Esophagus (tissue), 2 donors: Measurements from ENCODE around the gene TMEM132D. TPM values are rescaled to one million over a fixed set of nuclear protein-coding genes. Genes with fewer than 3 reads are reported as not detected.

ENCODE experiments used
- H3K27ac ChIP-seq, 2 donors: one replicate each; pipeline ENCODE4 v1.5.1; 2013; ENCODE audit warnings: low read depth in 2 of 2, mild to moderate bottlenecking in 2 of 2, inconsistent platforms in 1 of 2, low read length in 1 of 2, moderate library complexity in 1 of 2
- H3K27me3 ChIP-seq, 2 donors: one replicate each; pipeline ENCODE4 v1.6.1; 2013; ENCODE audit warnings: low read length in 2 of 2, control low read depth in 1 of 2, mild to moderate bottlenecking in 1 of 2; ENCODE audit not compliant: insufficient read depth in 2 of 2, control insufficient read depth in 1 of 2
- H3K36me3 ChIP-seq, 2 donors: one replicate each; pipeline ENCODE4 v1.6.1; 2013; ENCODE audit warnings: low read length in 1 of 2; ENCODE audit not compliant: control insufficient read depth in 2 of 2, insufficient read depth in 2 of 2
- H3K4me1 ChIP-seq, 2 donors: one replicate each; pipeline ENCODE4 v1.6.1; 2013; ENCODE audit warnings: low read length in 1 of 2; ENCODE audit not compliant: control insufficient read depth in 2 of 2, insufficient read depth in 2 of 2
- H3K4me3 ChIP-seq, 2 donors: one replicate each; pipeline ENCODE4 v1.5.1; 2013; ENCODE audit warnings: low read length in 2 of 2, mild to moderate bottlenecking in 2 of 2, low read depth in 1 of 2, moderate library complexity in 1 of 2
- H3K9me3 ChIP-seq, 2 donors: one replicate each; pipeline ENCODE4 v1.6.1; 2013; ENCODE audit warnings: mild to moderate bottlenecking in 2 of 2, low read depth in 1 of 2, low read length in 1 of 2, moderate library complexity in 1 of 2; ENCODE audit not compliant: control insufficient read depth in 2 of 2, insufficient read depth in 1 of 2
- WGBS, 2 donors: extraction: QIAGEN DNeasy Blood & Tissue Kit; methylation state at CpG; one replicate each; pipeline ENCODE4 v1.1.7; 2013; 5-methylcytosine and 5-hydroxymethylcytosine counted together
- polyA plus RNA-seq, 2 donors: library from polyadenylated mRNA; stranded (reverse); fragments of 200-250 nt; gene quantifications; one replicate each; pipeline ENCODE4 v1.2.3, GENCODE V29; 2013
- donor health status: healthy with polysubstance abuse.
- donor health status: Bipolar disorder and iron deficiency.

Gene TMEM132D
- polyA plus RNA-seq, 2 donors, result not detected

DNA sequence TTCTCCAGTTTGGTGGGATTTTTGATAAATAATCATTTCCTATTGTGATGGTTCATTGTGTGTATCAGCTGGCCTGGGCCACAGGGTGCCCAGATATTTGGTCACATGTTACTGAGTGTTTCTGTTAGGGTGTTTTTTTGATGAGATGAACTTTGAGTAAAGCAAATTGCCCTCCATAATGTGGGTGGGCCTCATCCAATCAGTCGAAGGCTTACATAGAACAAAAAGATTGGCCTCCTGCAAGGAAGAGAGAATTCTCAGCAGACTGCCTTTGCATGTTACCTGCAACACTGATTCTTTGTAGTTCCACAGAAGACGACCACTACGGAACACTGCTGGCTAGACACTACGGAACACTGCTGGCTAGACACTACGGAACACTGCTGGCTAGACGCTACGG, 609.0 kb downstream of the TMEM132D start:
- Histone ChIP-seq H3K27ac (no peak overlapping the region), H3K4me1 (no peaks in the 10 kb centered on the region), H3K36me3 (no peaks in the 10 kb centered on the region), H3K4me3 (no peak overlapping the region), H3K9me3 (peaks cover 4 to 9% of the 10 kb centered on the region in 2 donors), H3K27me3 (no peaks in the 10 kb centered on the region)
- 94 to 96% methylated on average over 7 of the region's 7 CpGs for WGBS, 2 donors

DNA sequence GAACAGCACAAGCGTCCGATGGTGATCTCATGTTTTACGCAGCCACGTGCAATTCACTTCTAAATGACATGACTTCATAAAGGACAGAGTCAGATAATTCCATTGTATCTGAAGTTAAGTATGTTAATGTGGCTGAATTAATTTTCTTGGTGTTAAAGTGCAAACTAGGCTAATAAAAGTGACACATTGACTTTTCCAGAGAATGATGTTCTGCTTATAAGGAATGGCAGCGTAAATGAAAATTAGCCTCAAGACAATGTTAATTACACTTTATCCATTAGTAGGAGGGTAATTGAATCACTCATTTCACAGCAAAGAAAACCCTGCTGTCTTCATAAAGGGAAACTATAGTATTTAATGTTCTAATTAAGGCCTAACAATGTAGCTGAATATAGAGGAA, 624.1 kb downstream of the TMEM132D start:
- H3K4me1 ChIP-seq, result no peaks in the 10 kb centered on the region
- no peak overlapping the region for H3K27ac ChIP-seq
- H3K36me3 ChIP-seq, result no peaks in the 10 kb centered on the region
- 88 to 92% methylated on average over 5 of the region's 5 CpGs for WGBS, 2 donors
- no peaks in the 10 kb centered on the region for H3K27me3 ChIP-seq
- no peak overlapping the region for H3K4me3 ChIP-seq
- H3K9me3 ChIP-seq, result peaks cover 3 to 7% of the 10 kb centered on the region in 2 donors

DNA sequence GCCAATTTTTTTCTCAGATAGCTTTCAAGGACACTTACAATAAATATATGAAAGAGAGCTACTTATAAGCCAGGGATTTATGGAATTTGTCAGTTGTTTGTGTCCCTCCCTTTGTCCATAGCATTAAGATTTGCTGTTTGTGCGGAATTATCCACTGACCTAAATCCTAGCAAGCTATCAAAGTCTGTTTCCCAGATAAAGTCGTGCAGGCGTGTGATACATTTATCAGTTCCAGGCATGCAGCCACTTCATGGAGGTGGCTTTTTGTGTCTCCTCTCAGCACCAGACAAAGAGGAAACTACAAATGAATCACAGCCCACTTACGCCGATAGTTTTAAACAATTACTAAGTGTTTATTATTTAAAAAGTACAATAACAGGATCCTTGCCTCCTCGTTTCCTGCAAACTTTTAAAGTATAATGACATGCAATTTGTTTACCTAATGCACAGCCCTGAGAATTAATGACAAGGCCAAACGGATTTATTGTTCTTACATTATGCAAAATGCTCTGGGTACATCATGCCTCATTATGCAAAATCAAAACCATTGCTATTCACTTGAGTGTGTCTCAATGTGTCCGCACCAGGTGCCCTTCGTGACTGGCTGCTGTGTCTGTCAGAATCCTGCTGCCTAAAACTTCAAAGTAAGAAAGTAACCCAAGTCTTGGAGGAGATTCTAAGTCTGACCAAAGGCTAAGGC, 627.3 kb downstream of the TMEM132D start:
- no peak overlapping the region for H3K4me3 ChIP-seq
- H3K36me3 ChIP-seq, result no peaks in the 10 kb centered on the region
- H3K27me3 ChIP-seq, result no peaks in the 10 kb centered on the region
- H3K9me3 ChIP-seq, result peaks cover 0 to 7% of the 10 kb centered on the region in 2 donors
- 28 to 29% methylated on average over 9 of the region's 9 CpGs for WGBS, 2 donors
- H3K27ac ChIP-seq, result no peak overlapping the region
- H3K4me1 ChIP-seq, result no peaks in the 10 kb centered on the region

DNA sequence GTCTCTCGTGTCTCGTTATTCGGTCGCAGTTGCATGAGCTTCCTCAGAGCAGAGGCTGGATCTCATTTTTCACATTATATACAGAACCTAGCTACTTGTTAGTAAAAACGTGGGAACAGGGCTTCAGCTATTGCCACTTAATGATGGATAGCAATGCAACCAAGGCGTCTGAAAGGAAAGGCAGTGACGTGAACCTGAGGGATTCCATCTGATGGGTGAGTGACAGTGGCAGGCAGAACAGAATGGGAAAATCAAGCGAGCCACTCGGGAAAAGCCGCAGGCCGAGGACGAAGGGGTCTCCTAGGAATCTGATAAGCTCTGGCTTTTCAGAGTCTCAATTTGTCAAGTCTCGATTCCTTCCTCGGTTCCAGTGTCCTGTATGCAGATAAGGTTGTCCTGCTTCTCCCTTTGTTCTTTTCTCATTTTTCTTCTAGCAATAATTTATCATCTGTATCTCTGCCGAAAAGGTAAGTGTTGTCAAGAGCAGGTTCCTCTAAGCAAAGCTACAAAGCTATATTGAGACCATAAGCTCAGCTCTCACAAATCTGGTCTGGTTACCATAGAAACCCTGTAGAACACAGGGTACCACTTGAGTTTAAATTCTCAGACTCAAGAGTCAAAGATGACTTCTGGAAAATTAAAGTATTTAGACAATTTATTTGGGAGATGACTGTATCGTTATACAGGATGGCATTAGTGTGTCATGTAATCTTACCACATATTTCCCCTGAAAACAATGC, 633.9 kb downstream of the TMEM132D start:
- no peaks in the 10 kb centered on the region for H3K27me3 ChIP-seq
- H3K27ac ChIP-seq, result no peak overlapping the region
- no peaks in the 10 kb centered on the region for H3K36me3 ChIP-seq
- H3K9me3 ChIP-seq, result peaks cover 2 to 7% of the 10 kb centered on the region in 2 donors
- H3K4me1 ChIP-seq, result no peaks in the 10 kb centered on the region
- H3K4me3 ChIP-seq, result no peak overlapping the region
- WGBS, 2 donors, result 66 to 72% methylated on average over 16 of the region's 16 CpGs

DNA sequence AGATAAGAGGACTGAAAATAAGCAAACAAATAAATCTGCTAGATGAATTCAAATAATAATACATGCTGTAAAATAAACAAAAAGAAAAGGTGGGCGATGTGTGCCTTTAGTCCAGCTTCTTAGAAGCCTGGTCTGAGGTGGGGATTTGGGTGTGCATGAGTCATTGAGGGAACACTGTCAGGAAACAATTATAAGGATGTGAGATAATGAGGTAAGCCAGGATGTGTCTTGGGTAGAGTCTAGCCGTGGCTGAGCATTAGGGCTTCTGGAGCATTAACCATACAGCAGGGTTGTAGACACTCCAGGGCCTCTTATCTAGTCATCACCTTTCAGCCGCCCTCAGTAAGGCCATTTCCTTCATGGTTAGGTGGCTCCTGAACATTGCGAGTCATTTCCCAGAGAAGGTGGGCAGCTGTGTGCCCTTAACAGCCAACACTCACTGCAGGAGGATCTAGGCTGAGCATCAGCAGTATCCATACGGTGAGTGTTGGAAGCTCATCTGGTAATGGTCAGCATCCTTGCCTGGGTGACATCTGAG, 645.0 kb downstream of the TMEM132D start:
- no peak overlapping the region for H3K4me3 ChIP-seq
- WGBS, 2 donors, result 73% methylated on average over 5 of the region's 5 CpGs
- H3K4me1 ChIP-seq, result no peaks in the 10 kb centered on the region
- H3K27me3 ChIP-seq, result no peaks in the 10 kb centered on the region
- H3K27ac ChIP-seq, result no peak overlapping the region
- peaks cover 0 to 4% of the 10 kb centered on the region in 2 donors for H3K9me3 ChIP-seq
- no peaks in the 10 kb centered on the region for H3K36me3 ChIP-seq

DNA sequence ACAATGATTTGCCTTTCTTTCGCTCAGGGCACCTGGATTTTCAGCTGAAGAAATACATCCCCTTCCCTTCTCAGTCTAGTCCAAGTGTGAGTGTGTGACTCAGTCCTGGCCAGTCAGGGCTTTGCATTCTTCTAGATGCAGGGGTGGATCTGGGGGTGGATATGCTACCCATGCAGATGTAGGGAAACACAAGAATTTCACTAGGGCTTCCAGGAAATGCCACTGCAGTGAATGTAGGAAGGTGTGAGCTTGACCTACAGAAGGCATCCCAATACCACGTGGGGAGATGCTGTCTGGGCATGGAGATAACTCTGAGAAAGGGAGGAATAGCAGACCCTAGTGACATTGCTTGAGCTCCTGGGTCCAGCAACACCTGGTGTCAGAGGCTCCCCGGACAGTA, 646.3 kb downstream of the TMEM132D start:
- Histone ChIP-seq H3K27ac (no peak overlapping the region), H3K27me3 (no peaks in the 10 kb centered on the region), H3K9me3 (no peaks in the 10 kb centered on the region), H3K4me1 (no peaks in the 10 kb centered on the region), H3K36me3 (no peaks in the 10 kb centered on the region), H3K4me3 (no peak overlapping the region)
- 75% methylated on average over 3 of the region's 3 CpGs for WGBS, 2 donors

DNA sequence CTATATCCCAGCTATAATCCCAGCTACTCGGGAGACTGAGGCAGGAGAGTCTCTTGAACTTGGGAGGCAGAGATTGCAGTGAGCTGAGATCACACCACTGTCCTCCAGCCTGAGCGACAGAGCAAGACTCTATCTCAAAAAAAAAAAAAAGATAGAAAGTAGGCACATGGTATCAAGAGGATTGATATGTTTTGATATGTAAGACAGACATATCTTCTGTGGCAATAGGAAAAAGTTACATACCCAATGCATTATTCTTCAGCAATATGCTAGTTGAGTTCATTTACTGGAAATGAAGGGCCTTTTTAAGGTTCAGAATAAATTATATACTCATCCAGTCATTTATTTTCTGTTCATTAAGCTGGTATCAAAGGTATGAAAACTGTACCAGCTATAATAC, 657.2 kb downstream of the TMEM132D start:
- Histone ChIP-seq H3K36me3 (no peaks in the 10 kb centered on the region), H3K9me3 (peaks cover 0 to 7% of the 10 kb centered on the region in 2 donors), H3K27me3 (no peaks in the 10 kb centered on the region), H3K4me3 (no peak overlapping the region), H3K4me1 (no peaks in the 10 kb centered on the region), H3K27ac (no peak overlapping the region)
- WGBS, 2 donors, result 72 to 83% methylated on average over 2 of the region's 2 CpGs

DNA sequence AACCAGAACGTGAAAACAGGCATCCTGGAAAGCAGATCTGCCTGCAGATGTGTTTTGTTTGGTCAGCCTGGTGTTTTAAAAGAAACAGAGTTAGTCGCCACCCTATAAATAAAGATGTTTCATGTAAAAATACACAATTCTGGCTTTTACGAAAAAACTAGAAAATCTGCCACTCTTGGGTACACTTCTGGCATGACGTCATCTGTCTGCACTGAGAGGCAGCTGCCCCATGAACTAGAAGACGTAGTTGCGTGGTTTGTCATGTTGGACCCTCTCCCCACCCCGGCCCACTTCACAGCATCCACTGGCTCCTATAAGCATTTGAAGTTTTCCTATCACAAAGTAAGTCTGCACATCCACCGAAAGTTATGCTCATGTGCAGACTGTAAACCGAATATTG, 658.1 kb downstream of the TMEM132D start:
- WGBS, 2 donors, result 77 to 80% methylated on average over 9 of the region's 9 CpGs
- no peak overlapping the region for H3K27ac ChIP-seq
- no peaks in the 10 kb centered on the region for H3K4me1 ChIP-seq
- H3K27me3 ChIP-seq, result no peaks in the 10 kb centered on the region
- no peaks in the 10 kb centered on the region for H3K36me3 ChIP-seq
- H3K4me3 ChIP-seq, result no peak overlapping the region
- peaks cover 0 to 9% of the 10 kb centered on the region in 2 donors for H3K9me3 ChIP-seq

DNA sequence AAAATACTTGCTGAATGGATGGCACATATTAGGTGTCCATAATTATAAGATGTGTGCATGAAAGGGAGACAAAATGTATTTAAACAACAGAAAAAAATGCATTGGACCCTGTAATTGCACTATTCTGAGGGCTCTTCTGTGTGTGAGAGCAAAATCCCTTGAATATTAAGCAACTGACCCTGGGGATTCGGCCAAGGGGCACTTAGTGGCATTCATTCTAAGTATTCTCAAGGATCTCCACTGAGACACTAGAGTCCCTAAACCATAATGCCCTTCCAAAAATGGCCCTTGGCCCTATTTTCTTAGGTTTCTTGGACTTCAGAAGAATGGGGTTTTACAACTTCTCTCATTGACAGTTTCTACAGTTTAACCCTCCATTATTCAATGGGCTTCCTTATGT, 662.0 kb downstream of the TMEM132D start:
- no peak overlapping the region for H3K4me3 ChIP-seq
- H3K27ac ChIP-seq, result no peak overlapping the region
- peaks cover 0 to 6% of the 10 kb centered on the region in 2 donors for H3K9me3 ChIP-seq
- no peaks in the 10 kb centered on the region for H3K36me3 ChIP-seq
- no peaks in the 10 kb centered on the region for H3K27me3 ChIP-seq
- no peaks in the 10 kb centered on the region for H3K4me1 ChIP-seq
- WGBS, 2 donors, result 53 to 67% methylated on average over 1 of the region's 1 CpG
